ENCODE measurements around the gene MYPN.

Gene MYPN

DNA sequence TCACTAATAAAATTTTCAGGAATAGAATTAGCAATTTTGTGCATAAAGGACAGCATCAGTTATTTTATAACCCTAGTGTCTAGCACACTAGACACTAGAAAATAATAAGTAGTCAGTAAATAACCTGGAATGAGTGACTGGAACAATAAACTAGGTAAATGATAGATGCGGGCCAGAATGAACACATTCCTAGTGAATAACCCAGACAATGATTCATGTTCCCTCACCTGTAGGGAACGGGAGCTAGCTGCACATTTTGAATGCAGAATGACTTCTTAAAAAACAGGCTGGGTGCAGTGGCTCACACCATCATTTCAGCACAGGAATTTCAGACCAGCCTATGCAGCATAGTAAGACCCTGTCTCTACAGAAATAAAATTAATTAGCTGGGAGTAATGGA, 125.8 kb downstream of the MYPN start:
- no peak overlapping the region for H3K27ac ChIP-seq (ENCODE audit: extremely low read depth, low read depth, low read length)
- ChIA-PET CTCF (interaction anchor here (0.5 to 1.1 kb wide), 3 partner anchors 11 to 583 kb away, joined by 3 to 6 read pairs (median 3); no protein-coding TSS in a partner anchor), POLR2A (interaction anchor here (0.7 kb wide), 1 partner anchor 386 kb away, joined by 3 read pairs; no protein-coding TSS in a partner anchor)
- no peak for TF ChIP-seq ZNF777 (tag by site-specific recombination; IDR thresholded peaks at IDR 0.05; ENCODE audit: borderline replicate concordance)
- TF ChIP-seq, protein P1, sequence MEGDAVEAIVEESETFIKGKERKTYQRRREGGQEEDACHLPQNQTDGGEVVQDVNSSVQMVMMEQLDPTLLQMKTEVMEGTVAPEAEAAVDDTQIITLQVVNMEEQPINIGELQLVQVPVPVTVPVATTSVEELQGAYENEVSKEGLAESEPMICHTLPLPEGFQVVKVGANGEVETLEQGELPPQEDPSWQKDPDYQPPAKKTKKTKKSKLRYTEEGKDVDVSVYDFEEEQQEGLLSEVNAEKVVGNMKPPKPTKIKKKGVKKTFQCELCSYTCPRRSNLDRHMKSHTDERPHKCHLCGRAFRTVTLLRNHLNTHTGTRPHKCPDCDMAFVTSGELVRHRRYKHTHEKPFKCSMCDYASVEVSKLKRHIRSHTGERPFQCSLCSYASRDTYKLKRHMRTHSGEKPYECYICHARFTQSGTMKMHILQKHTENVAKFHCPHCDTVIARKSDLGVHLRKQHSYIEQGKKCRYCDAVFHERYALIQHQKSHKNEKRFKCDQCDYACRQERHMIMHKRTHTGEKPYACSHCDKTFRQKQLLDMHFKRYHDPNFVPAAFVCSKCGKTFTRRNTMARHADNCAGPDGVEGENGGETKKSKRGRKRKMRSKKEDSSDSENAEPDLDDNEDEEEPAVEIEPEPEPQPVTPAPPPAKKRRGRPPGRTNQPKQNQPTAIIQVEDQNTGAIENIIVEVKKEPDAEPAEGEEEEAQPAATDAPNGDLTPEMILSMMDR (tag by site-specific recombination; IDR thresholded peaks at IDR 0.05) = no peak
- TF ChIP-seq, protein P2, sequence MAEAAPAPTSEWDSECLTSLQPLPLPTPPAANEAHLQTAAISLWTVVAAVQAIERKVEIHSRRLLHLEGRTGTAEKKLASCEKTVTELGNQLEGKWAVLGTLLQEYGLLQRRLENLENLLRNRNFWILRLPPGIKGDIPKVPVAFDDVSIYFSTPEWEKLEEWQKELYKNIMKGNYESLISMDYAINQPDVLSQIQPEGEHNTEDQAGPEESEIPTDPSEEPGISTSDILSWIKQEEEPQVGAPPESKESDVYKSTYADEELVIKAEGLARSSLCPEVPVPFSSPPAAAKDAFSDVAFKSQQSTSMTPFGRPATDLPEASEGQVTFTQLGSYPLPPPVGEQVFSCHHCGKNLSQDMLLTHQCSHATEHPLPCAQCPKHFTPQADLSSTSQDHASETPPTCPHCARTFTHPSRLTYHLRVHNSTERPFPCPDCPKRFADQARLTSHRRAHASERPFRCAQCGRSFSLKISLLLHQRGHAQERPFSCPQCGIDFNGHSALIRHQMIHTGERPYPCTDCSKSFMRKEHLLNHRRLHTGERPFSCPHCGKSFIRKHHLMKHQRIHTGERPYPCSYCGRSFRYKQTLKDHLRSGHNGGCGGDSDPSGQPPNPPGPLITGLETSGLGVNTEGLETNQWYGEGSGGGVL (tag by site-specific recombination; IDR thresholded peaks at IDR 0.05) = no peak
- TF ChIP-seq ZNF529 (tag by site-specific recombination; IDR thresholded peaks at IDR 0.05; ENCODE audit: insufficient replicate concordance) = no peak
- no peak for TF ChIP-seq REPIN1 (tag by site-specific recombination; IDR thresholded peaks at IDR 0.05; ENCODE audit: low read depth)
- no peak for TF ChIP-seq ZNF155 (tag by site-specific recombination; IDR thresholded peaks at IDR 0.05)
- TF ChIP-seq ZNF837 (tag by site-specific recombination; IDR thresholded peaks at IDR 0.05) = no peak
- TF ChIP-seq ZNF510 (tag by site-specific recombination; IDR thresholded peaks at IDR 0.05; ENCODE audit: insufficient replicate concordance) = no peak
- TF ChIP-seq ZNF16 (tag by site-specific recombination; IDR thresholded peaks at IDR 0.05; ENCODE audit: low read depth) = no peak
- TF ChIP-seq ZNF146 (tag by site-specific recombination; IDR thresholded peaks at IDR 0.05) = no peak
- TF ChIP-seq, protein P3, sequence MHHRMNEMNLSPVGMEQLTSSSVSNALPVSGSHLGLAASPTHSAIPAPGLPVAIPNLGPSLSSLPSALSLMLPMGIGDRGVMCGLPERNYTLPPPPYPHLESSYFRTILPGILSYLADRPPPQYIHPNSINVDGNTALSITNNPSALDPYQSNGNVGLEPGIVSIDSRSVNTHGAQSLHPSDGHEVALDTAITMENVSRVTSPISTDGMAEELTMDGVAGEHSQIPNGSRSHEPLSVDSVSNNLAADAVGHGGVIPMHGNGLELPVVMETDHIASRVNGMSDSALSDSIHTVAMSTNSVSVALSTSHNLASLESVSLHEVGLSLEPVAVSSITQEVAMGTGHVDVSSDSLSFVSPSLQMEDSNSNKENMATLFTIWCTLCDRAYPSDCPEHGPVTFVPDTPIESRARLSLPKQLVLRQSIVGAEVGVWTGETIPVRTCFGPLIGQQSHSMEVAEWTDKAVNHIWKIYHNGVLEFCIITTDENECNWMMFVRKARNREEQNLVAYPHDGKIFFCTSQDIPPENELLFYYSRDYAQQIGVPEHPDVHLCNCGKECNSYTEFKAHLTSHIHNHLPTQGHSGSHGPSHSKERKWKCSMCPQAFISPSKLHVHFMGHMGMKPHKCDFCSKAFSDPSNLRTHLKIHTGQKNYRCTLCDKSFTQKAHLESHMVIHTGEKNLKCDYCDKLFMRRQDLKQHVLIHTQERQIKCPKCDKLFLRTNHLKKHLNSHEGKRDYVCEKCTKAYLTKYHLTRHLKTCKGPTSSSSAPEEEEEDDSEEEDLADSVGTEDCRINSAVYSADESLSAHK (tag by site-specific recombination; IDR thresholded peaks at IDR 0.05) = no peak
- no peak for TF ChIP-seq KLF16 (tag by site-specific recombination; IDR thresholded peaks at IDR 0.05)
- TF ChIP-seq ZNF239 (tag by site-specific recombination; IDR thresholded peaks at IDR 0.05) = no peak
- no peak for TF ChIP-seq ZNF629 (tag by site-specific recombination; IDR thresholded peaks at IDR 0.05)
- TF ChIP-seq ZNF830 (tag by site-specific recombination; IDR thresholded peaks at IDR 0.05; ENCODE audit: low read depth) = no peak
- no peak for TF ChIP-seq ZNF521 (tag by site-specific recombination; IDR thresholded peaks at IDR 0.05)
- TF ChIP-seq ZFP69B (tag by site-specific recombination; IDR thresholded peaks at IDR 0.05) = no peak
- TF ChIP-seq ZNF23 (tag by site-specific recombination; IDR thresholded peaks at IDR 0.05; ENCODE audit: borderline replicate concordance) = no peak
- peaks cover 3% of the 10 kb centered on the region; the same call in 1 of the 2 replicates for H3K4me1 ChIP-seq (ENCODE audit: control insufficient read depth, insufficient read depth, low read length)
- no peaks in the 10 kb centered on the region for H3K9me3 ChIP-seq (ENCODE audit: control insufficient read depth, insufficient read depth, low read depth, low read length)
- H3K4me3 ChIP-seq (ENCODE audit: low read depth, low read length) = no peak overlapping the region
- no peaks in the 10 kb centered on the region for H3K36me3 ChIP-seq (ENCODE audit: control insufficient read depth in 2 of 2, insufficient read depth in 1 of 2, low read length in 2 of 2)

GRCh38 chr10:68235581-68235980, 126.3 kb downstream of the MYPN start:
- CTCF ChIA-PET = interaction anchor here (0.5 to 1.1 kb wide), 4 partner anchors 12 to 584 kb away, joined by 3 to 6 read pairs (median 4); partner anchors contain the start of gene RUFY2
- POLR2A ChIA-PET = interaction anchor here (0.6 to 0.7 kb wide), 2 partner anchors 112 to 386 kb away, joined by 3 read pairs; no protein-coding TSS in a partner anchor
- Histone ChIP-seq H3K4me1 (ENCODE audit: control insufficient read depth, insufficient read depth, low read length) (peaks cover 2% of the 10 kb centered on the region; the same call in 1 of the 2 replicates), H3K36me3 (ENCODE audit: control insufficient read depth in 2 of 2, insufficient read depth in 1 of 2, low read length in 2 of 2) (no peaks in the 10 kb centered on the region), H3K4me3 (ENCODE audit: low read depth, low read length) (no peak overlapping the region), H3K27ac (ENCODE audit: extremely low read depth, low read depth, low read length) (no peak overlapping the region), H3K9me3 (ENCODE audit: control insufficient read depth, insufficient read depth, low read depth, low read length) (no peaks in the 10 kb centered on the region)
- no peak for TF ChIP-seq ELK4 (IDR thresholded peaks at IDR 0.05; ENCODE audit: borderline replicate concordance, low read depth, low read length)
- TF ChIP-seq SCRT2 (tag by site-specific recombination; IDR thresholded peaks at IDR 0.05) = no peak
- TF ChIP-seq ZNF23 (tag by site-specific recombination; IDR thresholded peaks at IDR 0.05; ENCODE audit: borderline replicate concordance) = no peak
- TF ChIP-seq, protein P2 (tag by site-specific recombination; IDR thresholded peaks at IDR 0.05) = no peak
- no peak for TF ChIP-seq ZNF112 (tag by site-specific recombination; IDR thresholded peaks at IDR 0.05)
- no peak for TF ChIP-seq ZNF391 (tag by site-specific recombination; IDR thresholded peaks at IDR 0.05; ENCODE audit: borderline replicate concordance, low read depth)
- no peak for TF ChIP-seq ZNF404 (tag by site-specific recombination; IDR thresholded peaks at IDR 0.05)
- TF ChIP-seq ZNF146 (tag by site-specific recombination; IDR thresholded peaks at IDR 0.05) = no peak
- TF ChIP-seq ZNF266 (tag by site-specific recombination; IDR thresholded peaks at IDR 0.05; ENCODE audit: low read depth) = no peak
